ENCODE results near the gene PPP1CA.
"Not testable (repeated sequence)": the region's sequence is repeated elsewhere in the genome, so short reads cannot be mapped to it uniquely, and the experiment has no call there.

PPP1CA gene

DNA sequence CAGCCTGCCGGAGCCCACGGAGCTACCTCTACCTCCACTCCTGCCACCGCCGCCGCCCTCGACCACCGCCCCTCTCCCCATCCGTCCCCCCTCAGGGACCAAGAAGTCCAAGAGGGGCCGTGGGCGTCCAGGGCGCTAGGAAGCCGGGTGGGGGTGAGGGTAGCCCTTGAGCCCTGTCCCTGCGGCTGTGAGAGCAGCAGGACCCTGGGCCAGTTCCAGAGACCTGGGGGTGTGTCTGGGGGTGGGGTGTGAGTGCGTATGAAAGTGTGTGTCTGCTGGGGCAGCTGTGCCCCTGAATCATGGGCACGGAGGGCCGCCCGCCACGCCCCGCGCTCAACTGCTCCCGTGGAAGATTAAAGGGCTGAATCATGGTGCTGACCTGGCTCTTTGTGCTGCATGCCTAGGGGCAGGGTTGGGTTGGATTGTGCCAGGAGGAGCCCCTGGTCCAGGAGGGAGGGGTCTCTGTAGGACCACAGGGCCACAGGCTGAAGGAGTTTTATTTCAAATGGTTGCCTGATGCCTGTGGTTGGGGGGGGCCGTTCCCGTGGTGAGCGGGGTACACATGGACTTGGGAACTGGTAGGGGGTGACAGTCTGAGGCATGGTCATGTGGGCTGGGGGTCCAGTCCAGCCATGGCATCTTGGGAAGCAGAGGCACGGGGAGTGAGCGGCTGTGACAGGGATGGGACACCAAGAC is 33.5 kb upstream of the PPP1CA start:
- FAIRE-seq (no peak), DNase-seq (ENCODE audit: extremely low spot score, insufficient read length, low read depth) (no peak)

DNA sequence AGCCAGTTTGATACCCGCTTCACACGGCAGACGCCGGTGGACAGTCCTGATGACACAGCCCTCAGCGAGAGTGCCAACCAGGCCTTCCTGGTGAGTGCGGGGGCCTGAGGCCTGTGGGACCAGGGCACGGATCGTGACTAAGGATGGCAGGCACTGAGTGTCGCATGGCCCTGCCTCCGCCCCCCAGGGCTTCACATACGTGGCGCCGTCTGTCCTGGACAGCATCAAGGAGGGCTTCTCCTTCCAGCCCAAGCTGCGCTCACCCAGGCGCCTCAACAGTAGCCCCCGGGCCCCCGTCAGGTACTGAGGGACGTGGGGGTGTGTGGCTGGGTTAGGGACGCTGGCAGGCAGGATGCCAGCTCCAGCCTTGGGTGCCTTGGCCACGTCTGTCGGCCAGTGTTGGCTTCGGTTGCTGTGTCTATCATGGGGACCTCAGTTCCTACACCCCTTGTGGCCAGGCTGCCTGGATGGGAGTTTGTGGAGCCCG is 32.8 kb upstream of the PPP1CA start:
- FAIRE-seq = peak; percentile 15

GRCh38 chr11:67433536-67434394 is 32.1 kb upstream of the PPP1CA start:
- DNase-seq (ENCODE audit: extremely low spot score, insufficient read length, low read depth) (no peak), FAIRE-seq (no peak)

More for the DNA sequence above, 32.8 kb upstream of the PPP1CA start:
- no peak for DNase-seq (ENCODE audit: extremely low spot score, insufficient read length, low read depth)

GRCh38 chr11:67432655-67433349 is 31.1 kb upstream of the PPP1CA start:
- FAIRE-seq = no peak

GRCh38 chr11:67431346-67432249 is 29.9 kb upstream of the PPP1CA start:
- FAIRE-seq = no peak
- no peak for DNase-seq (ENCODE audit: extremely low spot score, insufficient read length, low read depth)

More at GRCh38 chr11:67432655-67433349, 31.1 kb upstream of the PPP1CA start:
- no peak for DNase-seq (ENCODE audit: extremely low spot score, insufficient read length, low read depth)

DNA sequence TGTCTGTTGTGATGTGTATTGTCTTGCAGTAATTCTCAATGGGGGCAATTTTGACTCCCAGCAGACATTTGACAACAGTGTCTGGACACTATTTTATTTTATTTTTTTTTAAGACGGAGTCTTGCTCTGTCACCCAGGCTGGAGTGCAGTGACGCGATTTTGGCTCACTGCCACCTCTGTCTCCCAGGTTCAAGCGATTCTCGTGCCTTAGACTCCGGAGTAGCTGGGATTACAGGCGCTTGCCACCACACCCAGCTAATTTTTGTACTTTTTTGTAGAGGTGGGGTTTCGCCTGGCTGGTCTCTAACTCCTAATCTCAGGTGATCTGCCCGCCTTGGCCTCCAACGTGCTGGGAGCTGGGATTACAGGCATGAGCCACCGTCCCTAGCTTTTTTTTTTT is 28.1 kb upstream of the PPP1CA start:
- no peak for DNase-seq (ENCODE audit: extremely low spot score, insufficient read length, low read depth)
- no peak for FAIRE-seq

DNA sequence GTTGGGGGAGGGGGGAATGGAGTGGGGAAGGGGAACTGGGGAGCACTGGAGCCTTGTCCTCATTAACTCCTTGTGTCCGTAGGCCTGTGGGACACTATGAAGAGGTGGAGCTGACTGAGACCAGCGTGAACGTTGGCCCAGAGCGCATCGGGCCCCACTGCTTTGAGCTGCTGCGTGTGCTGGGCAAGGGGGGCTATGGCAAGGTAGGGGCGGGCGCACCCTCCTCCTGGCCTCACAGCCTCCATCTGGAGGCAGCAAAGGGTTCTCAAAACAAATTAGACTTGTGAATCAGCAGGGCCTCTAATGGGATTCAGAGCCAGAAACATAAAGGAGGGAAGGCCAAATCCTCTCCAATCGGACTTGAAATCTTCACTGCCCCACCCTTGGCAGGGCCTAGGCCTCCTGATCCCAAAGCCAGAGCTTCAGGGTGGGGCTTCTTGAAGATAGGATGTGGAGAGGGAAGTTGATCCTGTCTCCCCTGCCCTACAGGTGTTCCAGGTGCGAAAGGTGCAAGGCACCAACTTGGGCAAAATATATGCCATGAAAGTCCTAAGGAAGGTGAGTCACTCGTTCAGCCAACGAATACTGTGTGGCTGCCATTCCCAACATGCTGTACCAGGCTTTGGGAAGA is 27.5 kb upstream of the PPP1CA start:
- no peak for FAIRE-seq
- no peak for DNase-seq (ENCODE audit: extremely low spot score, insufficient read length, low read depth)

GRCh38 chr11:67428052-67429001 is 26.7 kb upstream of the PPP1CA start, which contains the start of gene RPS6KB2:
RPS6KB2 (plus strand) TSS chr11:67428494; CDS start chr11:67428546, 52 bp downstream.
- FAIRE-seq (peak; percentile 98), DNase-seq (ENCODE audit: extremely low spot score, insufficient read length, low read depth) (peak; percentile 96)

GRCh38 chr11:67427364-67427859 is 25.8 kb upstream of the PPP1CA start:
- DNase-seq (ENCODE audit: extremely low spot score, insufficient read length, low read depth); FAIRE-seq: not testable (repeated sequence)

DNA sequence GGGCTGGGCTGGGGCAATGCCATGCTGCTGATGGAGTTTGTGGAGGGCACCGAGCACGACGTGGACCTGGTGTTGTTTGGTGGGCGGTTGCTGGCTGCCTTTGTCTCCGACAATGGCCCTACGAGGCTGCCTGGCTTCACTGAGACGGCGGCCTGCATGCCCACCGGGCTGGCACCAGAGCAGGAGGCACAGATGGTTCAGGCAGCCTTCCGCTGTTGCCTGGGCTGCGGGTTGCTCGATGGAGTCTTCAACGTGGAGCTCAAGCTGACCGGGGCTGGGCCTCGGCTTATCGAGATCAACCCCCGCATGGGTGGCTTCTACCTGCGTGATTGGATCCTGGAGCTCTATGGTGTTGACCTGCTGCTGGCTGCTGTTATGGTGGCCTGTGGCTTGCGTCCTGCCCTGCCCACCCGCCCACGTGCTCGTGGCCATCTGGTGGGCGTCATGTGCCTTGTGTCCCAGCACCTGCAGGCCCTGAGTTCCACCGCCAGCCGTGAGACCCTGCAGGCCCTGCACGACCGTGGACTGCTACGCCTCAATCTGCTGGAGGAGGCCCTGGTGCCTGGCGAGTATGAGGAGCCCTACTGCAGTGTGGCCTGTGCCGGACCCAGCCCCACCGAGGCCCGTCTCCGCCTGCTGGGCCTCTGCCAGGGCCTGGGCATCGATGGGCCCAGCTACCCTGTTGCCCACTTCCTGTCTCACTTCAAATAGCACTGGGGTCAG is 22.4 kb upstream of the PPP1CA start:
- FAIRE-seq = no peak
- no peak for DNase-seq (ENCODE audit: extremely low spot score, insufficient read length, low read depth)

DNA sequence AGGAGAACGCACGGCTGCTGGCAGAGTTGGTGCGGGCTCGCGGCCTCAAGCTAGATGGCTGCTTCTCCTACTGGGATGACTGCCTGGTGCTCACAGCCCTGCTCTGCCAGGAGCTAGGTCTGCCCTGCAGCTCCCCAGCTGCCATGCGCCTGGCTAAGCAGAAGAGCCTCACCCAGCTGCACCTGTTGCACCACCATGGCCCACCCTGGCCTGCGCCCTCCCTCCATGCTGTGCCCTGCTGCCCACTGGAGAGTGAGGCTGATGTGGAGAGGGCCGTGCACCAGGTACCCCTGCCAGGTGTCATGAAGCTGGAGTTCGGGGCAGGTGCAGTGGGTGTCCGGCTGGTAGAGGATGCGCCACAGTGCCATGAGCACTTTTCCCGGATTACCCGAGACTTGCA is 21.8 kb upstream of the PPP1CA start:
- FAIRE-seq = no peak
- no peak for DNase-seq (ENCODE audit: extremely low spot score, insufficient read length, low read depth)

- DNase-seq (ENCODE audit: extremely low spot score, insufficient read length, low read depth) = no peak
- no peak for FAIRE-seq
Observed at GRCh38 chr11:67422891-67423290, 21.2 kb upstream of the PPP1CA start.

GRCh38 chr11:67421430-67422031 is 19.9 kb upstream of the PPP1CA start:
- no peak for DNase-seq (ENCODE audit: extremely low spot score, insufficient read length, low read depth)
- FAIRE-seq = no peak

- DNase-seq (ENCODE audit: extremely low spot score, insufficient read length, low read depth) = peak; percentile 97
- peak; percentile 92 for FAIRE-seq
Observed at GRCh38 chr11:67420646-67421429, 19.2 kb upstream of the PPP1CA start.

- DNase-seq (ENCODE audit: extremely low spot score, insufficient read length, low read depth) (no peak), FAIRE-seq (no peak)
Observed at GRCh38 chr11:67420147-67420645, 18.5 kb upstream of the PPP1CA start.

All from GM18507 (cell line).